ENCODE data around the gene PPFIBP2. TPM values are rescaled to one million over a fixed set of nuclear protein-coding genes. Genes with fewer than 3 reads are reported as not detected.

Gene PPFIBP2
- total and polyA plus RNA-seq, 2 of the 13 experiments (the other 11 are each of a cell fraction or from before 2014, with no cell fraction given) = 15.0 to 52.5 TPM

GRCh38 chr11:7525424-7525823, 11.6 kb downstream of the PPFIBP2 start (continued):
- TF ChIP-seq AKAP8 (CRISPR knock-in tag; IDR thresholded peaks at IDR 0.05) (no peak), SMAD3 (CRISPR knock-in tag; IDR thresholded peaks at IDR 0.05) (no peak), ZNF703 (CRISPR knock-in tag; IDR thresholded peaks at IDR 0.05; ENCODE audit: borderline replicate concordance) (no peak), TMF1 (CRISPR knock-in tag; IDR thresholded peaks at IDR 0.05; ENCODE audit: low read depth) (no peak), ELF1 (CRISPR knock-in tag; IDR thresholded peaks at IDR 0.05) (0 out of 2 replicates have a peak, but pooled peaks have one; percentile 18), GRHL1 (CRISPR knock-in tag; conservative IDR thresholded peaks at IDR 0.05) (no peak), MTF2 (CRISPR knock-in tag; IDR thresholded peaks at IDR 0.05; ENCODE audit: borderline replicate concordance) (no peak), ZBTB38 (CRISPR knock-in tag; IDR thresholded peaks at IDR 0.05) (peak; percentile 68), FOSL1 (CRISPR knock-in tag; IDR thresholded peaks at IDR 0.05; ENCODE audit: borderline replicate concordance) (no peak), ZBTB4 (CRISPR knock-in tag; IDR thresholded peaks at IDR 0.05; ENCODE audit: borderline replicate concordance) (peak; percentile 55; the same call in 1 of the 2 replicates), ZMAT5 (CRISPR knock-in tag; IDR thresholded peaks at IDR 0.05; ENCODE audit: borderline replicate concordance, low read depth) (no peak), GMEB1 (CRISPR knock-in tag; IDR thresholded peaks at IDR 0.05; ENCODE audit: borderline replicate concordance) (no peak), MXD4 (CRISPR knock-in tag; IDR thresholded peaks at IDR 0.05) (no peak), KAT7 (CRISPR knock-in tag; IDR thresholded peaks at IDR 0.05; ENCODE audit: borderline replicate concordance) (no peak), ZNF580 (CRISPR knock-in tag; IDR thresholded peaks at IDR 0.05; ENCODE audit: borderline replicate concordance, low read depth) (0 out of 2 replicates have a peak, but pooled peaks have one; percentile 61), RNF219 (CRISPR knock-in tag; IDR thresholded peaks at IDR 0.05) (no peak), ZNF776 (CRISPR knock-in tag; IDR thresholded peaks at IDR 0.05) (no peak), ATF1 (CRISPR knock-in tag; IDR thresholded peaks at IDR 0.05) (no peak), ZZZ3 (CRISPR knock-in tag; IDR thresholded peaks at IDR 0.05; ENCODE audit: borderline replicate concordance) (no peak)
